ENCODE results near the gene TRAPPC8. TPM values are rescaled to one million over a fixed set of nuclear protein-coding genes. Genes with fewer than 3 reads are reported as not detected.

Gene TRAPPC8
- total and polyA plus RNA-seq, 12 donors = 13.6 to 39.1 (median 31.5) TPM

- Histone ChIP-seq H3K9me3 (peaks cover 0 to 22% (median 8%) of the 10 kb centered on the region in 11 donors), H3K36me3 (peaks cover 0 to 97% (median 27%) of the 10 kb centered on the region in 9 donors), H3K27ac (no peak overlapping the region), H3K4me3 (no peak overlapping the region), H3K27me3 (no peaks in the 10 kb centered on the region), H3K4me1 (no peaks in the 10 kb centered on the region)
- TF ChIP-seq, protein P1, sequence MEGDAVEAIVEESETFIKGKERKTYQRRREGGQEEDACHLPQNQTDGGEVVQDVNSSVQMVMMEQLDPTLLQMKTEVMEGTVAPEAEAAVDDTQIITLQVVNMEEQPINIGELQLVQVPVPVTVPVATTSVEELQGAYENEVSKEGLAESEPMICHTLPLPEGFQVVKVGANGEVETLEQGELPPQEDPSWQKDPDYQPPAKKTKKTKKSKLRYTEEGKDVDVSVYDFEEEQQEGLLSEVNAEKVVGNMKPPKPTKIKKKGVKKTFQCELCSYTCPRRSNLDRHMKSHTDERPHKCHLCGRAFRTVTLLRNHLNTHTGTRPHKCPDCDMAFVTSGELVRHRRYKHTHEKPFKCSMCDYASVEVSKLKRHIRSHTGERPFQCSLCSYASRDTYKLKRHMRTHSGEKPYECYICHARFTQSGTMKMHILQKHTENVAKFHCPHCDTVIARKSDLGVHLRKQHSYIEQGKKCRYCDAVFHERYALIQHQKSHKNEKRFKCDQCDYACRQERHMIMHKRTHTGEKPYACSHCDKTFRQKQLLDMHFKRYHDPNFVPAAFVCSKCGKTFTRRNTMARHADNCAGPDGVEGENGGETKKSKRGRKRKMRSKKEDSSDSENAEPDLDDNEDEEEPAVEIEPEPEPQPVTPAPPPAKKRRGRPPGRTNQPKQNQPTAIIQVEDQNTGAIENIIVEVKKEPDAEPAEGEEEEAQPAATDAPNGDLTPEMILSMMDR (IDR thresholded peaks at IDR 0.05) = no peak
- DNase-seq (no peak), ATAC-seq (no peak)
- intact Hi-C loops (cut with DNase I) = no loop called here
- 98 to 99% methylated on average over 4 of the region's 4 CpGs for WGBS, 2 donors
These were observed 58.9 kb downstream of the TRAPPC8 start for GRCh38 chr18:31884020-31884419.

GRCh38 chr18:31880186-31880898, 62.6 kb downstream of the TRAPPC8 start:
- DNase-seq (no peak), ATAC-seq (no peak)
- peaks cover 0 to 97% (median 32%) of the 10 kb centered on the region in 9 donors for H3K36me3 ChIP-seq
- H3K4me1 ChIP-seq = no peaks in the 10 kb centered on the region
- no peaks in the 10 kb centered on the region for H3K27me3 ChIP-seq
- peaks cover 0 to 22% (median 8%) of the 10 kb centered on the region in 11 donors for H3K9me3 ChIP-seq
- intact Hi-C loops (cut with DNase I) = no loop called here
- TF ChIP-seq, protein P1 (IDR thresholded peaks at IDR 0.05) = no peak
- H3K4me3 ChIP-seq = no peak overlapping the region
- 97 to 100% methylated on average over 1 of the region's 1 CpG for WGBS, 2 donors
- no peak overlapping the region for H3K27ac ChIP-seq

GRCh38 chr18:31878358-31878757, 64.6 kb downstream of the TRAPPC8 start:
- Histone ChIP-seq H3K9me3 (peaks cover 0 to 22% (median 8%) of the 10 kb centered on the region in 11 donors), H3K27me3 (no peaks in the 10 kb centered on the region), H3K4me1 (no peaks in the 10 kb centered on the region), H3K4me3 (no peak overlapping the region), H3K36me3 (peaks cover 0 to 97% (median 47%) of the 10 kb centered on the region in 9 donors), H3K27ac (no peak overlapping the region)
- DNase-seq (no peak), ATAC-seq (no peak)
- intact Hi-C loops (cut with DNase I) = no loop called here
- WGBS, 2 donors = 96 to 98% methylated on average over 4 of the region's 4 CpGs
- TF ChIP-seq, protein P1 (IDR thresholded peaks at IDR 0.05) = no peak

- intact Hi-C loops (cut with DNase I) = no loop called here
- DNase-seq (no peak), ATAC-seq (no peak)
- H3K27me3 ChIP-seq = no peaks in the 10 kb centered on the region
- H3K4me1 ChIP-seq = no peaks in the 10 kb centered on the region
- H3K27ac ChIP-seq = no peak overlapping the region
- H3K36me3 ChIP-seq = peaks cover 0 to 97% (median 51%) of the 10 kb centered on the region in 9 donors
- WGBS, 2 donors = 95 to 98% methylated on average over 5 of the region's 5 CpGs
- H3K4me3 ChIP-seq = no peak overlapping the region
- TF ChIP-seq, protein P1 (IDR thresholded peaks at IDR 0.05) = no peak
- peaks cover 0 to 22% (median 8%) of the 10 kb centered on the region in 11 donors for H3K9me3 ChIP-seq
These were observed 65.0 kb downstream of the TRAPPC8 start for GRCh38 chr18:31877900-31878299.

Data from heart right ventricle (tissue), 16 donors.